CMK (cell line): Measurements from ENCODE around the gene PSMG3.
"Not testable (repeated sequence)": the region's sequence is repeated elsewhere in the genome, so short reads cannot be mapped to it uniquely, and the experiment has no call there.

Experiments used
- DNase-seq: peaks from one replicate; pipeline ENCODE4 v3.0.0-alpha.2; 2010; ENCODE audit warnings: low read depth

The PSMG3 gene

DNA sequence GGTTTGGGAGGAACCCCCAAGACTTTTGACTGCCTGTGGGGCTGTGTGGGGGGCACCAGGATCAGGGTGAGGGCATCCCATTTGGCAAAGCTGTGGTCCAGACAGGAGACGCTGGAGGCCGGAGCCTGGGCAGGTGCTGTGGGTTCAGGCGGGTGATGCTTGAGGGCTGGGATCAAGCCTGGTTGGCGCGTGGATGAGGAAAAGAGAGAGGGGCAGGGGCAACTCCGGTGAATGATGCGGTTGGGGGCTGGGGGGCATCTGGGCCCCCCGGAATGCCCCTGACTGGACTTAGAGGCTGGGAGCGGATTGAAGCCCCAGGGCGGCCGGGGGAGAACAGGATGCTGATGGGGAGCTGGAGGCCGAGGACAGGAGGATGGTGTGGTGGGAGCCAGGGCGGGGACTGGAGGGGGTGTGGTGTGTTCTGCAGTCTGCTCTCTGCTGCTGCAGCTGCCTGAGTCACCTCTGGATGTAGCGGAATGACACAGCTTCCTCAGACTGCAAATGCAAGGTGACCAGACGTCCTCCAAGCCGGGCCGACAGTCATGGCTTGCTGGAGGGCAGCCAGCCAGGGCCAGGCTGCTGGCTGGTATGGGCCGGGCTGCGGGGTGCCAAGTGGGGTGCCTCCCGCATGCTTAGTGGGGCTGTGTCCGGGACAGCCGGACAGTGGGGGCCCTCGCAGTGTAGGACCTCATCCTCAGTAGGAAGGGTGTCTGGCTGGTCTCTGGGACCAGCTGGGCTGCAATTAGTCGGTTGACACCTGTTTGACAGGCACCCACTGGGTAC, 36.1 kb downstream of the PSMG3 start:
- DNase-seq: no peak

DNA sequence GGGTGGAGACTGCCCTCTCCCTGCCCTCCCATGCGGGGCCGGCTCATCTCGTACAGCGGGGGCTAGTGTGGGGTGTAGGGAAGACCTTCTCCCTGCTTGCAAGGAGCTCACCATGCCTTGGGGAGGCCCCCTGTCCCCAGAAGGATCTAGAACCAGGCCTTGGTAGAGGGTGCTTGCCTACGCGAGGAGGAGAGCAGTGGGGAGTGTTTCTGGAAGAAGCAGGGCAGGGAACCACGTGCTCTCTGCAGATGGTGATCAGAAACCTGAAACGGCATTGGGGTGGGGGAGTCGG, 36.6 kb downstream of the PSMG3 start:
- no peak for DNase-seq

DNA sequence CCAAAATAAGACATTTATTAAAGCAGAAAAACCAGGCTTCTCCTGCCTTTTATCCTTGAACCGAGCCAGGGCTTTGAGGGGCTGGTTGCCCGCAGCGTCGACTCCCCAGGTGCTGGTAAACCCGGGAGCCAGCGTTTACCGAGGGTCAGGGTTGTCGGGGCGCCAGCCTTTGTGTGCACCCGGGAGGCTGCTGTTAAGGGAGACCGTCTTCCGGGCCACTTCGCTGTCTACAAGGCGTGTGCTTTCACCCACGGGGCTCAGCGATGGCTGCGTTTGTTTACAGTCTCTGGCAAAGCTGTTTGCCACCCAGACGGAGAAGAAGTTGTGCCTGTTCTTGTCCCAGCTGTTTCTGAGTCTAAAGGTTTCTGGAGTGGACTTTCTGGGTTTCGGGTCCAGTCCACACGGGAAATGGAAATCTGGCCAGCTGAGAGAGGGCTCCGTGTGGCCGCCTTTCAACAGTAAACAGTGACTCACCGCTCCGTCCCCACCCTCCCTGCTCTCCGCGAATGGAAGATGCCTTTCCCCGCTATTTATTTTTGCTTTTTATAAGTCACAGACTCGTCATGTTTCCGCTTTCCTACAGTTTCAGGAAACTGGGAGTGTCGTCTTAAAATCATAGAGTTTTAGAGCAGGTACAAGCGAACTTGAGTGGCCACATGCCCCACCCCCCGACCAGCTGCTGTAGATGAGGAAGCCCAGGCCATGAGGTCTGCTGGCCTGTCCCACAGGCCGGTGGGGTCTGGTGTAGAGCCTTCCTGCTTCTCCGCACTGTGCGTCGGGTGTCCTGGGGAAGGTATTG, 37.2 kb downstream of the PSMG3 start:
- no peak for DNase-seq

DNA sequence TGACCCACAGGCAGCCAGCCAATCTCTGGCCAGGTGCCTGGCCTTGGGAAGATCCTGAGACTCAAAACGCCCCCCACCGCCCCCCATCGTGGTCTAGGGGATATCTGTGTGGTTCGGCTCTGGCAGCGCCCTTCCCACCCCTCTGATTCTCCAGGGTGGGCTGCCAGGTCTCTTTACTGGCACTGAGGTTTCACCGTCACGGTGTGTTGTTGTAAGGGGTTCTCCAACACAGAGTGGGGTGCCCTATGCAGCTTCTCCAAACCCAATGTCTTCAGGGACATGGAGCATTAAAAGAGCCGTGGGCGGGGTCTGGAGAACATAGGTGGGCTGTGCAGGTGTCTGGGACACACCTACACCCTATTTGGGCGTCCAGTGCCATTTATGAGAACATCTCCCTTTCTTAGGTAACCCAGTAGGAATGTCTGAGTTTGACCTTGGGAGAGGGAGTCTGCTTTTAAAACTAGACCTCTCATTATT, 37.8 kb downstream of the PSMG3 start:
- no peak for DNase-seq

DNA sequence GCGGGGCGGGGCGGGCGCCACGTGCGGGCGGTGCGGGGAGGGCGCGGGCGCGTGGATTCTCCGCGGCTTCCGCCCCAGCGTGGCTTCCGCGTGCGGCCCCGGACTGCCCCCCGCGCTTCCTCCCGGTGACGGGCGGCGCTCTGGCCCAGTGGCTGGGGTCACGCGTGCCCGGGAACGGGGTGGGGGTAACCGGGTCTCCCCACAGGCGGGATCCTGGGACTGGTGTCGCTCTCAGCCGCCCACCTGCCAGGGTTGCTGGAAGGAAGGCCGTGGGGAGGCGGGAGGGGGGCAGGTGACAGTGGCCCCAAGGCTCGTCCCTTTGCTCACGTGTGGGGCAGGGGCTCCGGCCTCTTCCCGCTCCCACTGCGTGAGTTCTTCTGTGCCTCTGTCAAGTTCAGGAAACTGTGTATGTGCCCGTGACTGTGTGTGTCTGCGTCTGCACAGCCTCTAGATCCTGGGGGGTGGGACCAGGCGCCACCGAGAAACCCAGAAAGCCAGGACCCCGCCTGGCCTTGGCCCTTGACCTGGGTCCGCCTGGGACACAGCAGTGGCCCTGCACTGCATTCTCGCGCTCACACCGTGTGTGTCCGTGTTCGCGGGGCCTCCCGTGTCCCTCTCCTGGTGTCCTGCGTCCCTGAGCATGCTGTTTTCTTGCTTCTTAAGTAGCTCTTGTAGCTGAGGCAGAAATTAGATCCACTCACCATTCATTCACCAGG, 38.4 kb downstream of the PSMG3 start:
- DNase-seq: no peak

DNA sequence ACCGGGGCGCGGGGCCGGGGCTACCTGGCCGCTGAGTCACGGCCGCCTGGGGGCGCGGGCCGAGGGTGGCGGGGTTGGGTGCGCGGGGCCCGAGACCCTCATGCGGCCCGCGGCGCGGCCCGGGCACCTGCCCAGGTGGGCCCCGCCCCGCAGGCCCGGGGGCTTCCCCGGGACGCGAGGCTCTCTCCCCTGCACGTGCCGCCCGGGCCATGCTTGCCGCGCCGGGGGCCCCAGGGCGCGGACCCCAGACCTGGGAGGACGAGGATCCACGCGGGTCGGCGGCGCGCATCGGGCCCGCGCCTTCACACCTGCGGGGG, 38.9 kb downstream of the PSMG3 start:
- DNase-seq: no peak

DNA sequence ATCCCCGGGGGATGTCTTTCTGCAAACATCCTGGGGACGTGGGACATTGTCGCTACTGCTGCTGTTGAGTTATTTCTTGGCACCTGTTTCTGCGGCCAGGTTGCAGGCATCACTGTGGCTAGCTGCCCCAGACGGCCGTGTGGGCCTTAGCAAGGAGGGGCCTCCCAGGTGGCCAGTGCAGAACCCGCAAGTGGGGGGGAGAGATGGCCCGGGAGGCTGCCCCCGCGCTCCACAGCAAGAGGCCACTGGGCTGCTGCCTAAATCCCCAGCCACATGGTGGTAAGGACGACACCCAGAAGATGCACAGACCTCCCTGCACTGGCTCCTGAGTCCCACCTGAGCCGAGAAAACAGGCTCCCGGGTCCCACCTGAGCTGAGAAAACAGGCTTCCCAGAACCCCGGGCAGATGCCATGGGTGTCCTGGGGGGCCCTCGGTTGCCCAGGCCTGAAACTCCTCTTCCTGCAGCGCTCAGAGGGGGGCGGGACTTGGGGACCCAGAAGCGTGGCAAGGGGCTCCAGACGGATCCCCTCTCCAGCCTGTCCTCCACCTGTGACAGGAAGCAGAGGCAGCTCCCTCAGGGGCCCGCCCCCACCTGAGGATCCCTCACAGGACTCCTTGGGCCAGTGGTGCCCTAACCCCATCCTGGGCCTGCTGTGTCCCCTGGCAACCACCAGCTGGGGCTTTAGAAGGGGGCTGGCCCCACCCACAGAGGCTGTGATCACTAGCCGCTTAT, 40.3 kb downstream of the PSMG3 start:
- DNase-seq: no peak

DNA sequence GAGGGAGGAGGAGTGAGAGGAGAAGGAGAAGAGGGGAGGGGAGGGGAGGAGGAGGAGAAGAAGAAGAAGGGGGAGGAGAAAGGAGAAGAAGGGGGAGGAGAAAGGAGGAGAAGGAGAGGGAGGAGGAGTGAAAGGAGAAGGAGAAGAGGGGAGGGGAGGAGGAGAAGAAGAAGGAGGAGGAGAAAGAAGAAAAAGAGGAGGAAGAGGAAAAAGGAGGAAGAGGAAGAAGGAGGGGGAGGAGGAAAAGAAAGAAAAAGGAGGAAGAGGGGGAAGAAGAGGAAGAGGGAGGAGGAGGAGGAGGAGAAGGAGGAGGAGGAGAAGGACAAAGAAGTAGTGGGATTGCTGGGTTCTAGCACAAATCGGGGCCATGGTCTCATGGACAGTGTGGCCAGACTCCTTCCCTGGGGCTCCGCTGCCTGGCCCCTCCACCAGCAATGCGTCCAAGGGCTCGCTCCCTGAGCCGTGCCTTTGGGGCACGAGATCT, 43.5 kb downstream of the PSMG3 start:
- DNase-seq: no peak

DNA sequence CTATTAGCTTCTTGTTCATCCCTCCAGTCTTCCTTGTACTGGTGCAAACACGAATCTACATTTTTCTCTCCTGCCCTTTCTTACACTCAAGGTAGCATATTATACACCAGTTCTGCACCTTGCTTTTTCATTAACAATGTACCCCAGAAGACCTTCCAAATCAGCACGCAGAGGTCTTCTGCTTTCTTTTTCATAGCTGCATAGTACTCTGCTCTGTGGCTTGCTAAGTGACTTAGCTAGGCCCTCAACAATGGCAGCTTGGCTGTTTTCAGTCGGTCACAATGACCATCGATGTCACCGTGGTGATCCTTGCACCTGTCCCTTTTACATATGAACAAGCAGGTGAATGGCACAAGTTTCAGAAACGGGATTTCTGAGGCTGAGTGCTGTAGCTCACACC, 44.4 kb downstream of the PSMG3 start:
- no peak for DNase-seq

DNA sequence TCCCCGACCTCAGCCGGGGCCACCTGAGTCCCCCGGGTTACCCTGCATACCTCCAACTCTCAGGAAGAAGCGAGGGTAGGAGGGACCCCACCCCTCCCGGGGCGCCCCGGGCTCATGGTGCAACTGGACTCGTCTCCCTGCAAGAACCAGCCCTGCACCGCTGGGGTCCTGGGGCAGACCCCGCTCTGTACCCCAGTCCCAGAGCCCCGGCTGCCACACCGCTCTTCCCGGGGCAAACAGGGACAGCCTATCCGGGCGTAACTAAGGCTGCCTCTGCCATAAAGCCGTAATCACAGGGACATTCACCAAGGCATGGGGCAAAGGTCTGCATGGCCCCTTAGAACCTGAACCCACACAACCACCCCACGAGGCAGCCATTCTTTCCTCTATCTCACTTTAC, 46.0 kb downstream of the PSMG3 start:
- no peak for DNase-seq

DNA sequence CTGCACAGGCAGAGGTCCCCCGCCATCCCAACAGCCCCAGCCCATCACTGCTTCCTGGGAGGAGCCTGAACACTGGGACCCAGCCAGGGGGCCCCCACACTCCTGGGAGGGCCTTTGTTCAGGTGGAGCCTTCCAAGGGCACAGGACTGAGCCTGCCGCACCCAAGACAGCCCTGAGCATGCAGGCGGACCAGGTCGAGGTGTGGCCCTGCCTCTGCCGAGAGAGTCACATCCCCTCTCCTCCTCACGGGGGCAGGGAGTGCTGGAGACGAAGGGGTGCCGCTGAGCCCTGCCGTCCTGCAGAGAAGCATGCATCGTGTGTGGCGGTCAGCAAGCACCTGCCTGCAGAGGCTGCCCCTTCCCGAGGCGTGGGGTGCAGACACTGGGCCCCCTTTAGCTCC, 46.6 kb downstream of the PSMG3 start:
- no peak for DNase-seq

DNA sequence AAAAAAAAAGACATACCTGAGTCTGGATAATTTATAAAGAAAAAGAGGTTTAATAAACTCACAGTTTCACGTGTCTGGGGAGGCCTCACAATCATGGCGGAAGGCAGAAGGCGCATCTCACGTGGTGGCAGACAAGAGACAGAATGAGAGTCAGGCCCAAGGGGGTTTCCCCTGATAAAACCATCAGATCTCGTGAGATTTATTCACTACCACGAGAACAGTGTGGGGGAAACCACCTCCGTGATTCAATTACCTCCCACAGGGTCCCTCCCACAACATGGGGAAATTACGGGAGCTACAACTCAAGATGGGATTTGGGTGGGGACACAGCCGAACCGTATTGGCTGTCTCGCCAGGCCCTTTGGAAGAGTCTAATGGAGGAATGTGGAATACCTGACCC, 48.4 kb downstream of the PSMG3 start:
- no peak for DNase-seq

DNA sequence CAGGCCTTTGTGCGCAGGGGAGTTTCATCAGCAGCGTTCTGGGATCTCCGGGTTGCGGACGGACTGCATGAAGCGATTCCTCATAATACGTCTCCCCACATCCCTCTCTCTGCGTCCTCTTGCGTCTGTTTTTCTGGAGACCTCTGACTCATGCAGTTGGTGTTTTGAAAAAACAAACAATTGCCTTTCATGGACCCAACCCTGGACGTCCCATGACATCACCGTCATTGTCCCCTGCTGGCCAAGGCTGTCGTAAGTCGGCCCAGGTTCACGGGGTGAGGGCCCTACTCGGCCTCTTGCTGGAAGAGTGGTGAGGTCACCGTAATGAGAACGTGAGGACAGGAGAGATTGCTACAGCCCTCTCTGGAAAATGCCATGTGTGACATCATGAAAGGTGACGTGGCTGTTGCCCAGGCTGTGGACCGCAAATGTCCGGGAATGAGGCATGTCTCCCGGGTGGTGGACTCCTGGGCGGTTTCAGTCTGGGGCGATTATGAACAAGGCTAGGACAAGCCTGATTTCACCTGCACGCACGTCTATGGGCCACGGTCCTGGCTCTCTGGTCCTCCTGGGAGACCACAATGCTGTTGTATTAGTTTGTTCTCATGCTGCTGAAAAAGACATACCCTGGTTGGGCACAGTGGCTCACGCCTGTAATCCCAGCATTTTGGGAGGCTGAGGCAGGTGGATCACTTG, 49.1 kb downstream of the PSMG3 start:
- DNase-seq: no peak

DNA sequence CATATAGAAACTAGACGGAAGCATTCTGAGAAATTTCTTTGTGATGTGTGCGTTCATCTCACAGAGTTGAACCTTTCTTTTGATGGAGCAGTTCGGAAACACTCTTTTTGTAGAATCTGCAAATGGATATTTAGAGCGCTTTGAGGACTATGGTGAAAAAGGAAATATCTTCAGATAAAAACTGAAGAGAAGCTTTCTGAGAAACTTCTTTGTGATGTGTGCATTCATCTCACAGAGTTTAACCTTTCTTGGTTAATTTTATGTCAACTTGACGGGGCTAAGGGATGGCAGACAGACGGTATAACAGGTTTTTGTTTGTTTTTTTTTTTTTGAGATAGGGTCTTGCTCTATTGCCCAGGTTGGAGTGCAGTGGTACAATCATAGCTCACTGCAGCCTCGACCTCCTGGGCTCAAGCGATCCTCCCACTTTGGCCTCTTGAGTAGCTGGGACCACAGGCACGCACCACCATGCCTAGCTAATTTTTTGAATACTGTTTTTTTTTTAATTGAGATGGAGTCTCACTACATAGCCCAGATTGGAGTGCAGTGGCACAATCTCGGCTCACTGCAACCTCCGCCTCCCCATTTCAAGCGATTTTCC, 50.4 kb downstream of the PSMG3 start:
- not testable (repeated sequence) for DNase-seq
